Choroid plexus epithelial cell (primary cell): ENCODE results near the gene RBM38.

Source experiments
- DNase-seq: peaks from one replicate; pipeline ENCODE4 v3.0.0-alpha.2; 2010; ENCODE audit warnings: low read depth
- H3K4me3 ChIP-seq: 2 replicates; pipeline ENCODE4 v1.5.1; 2011; ENCODE audit warnings: low read depth, mild to moderate bottlenecking, control low read depth, low read length, moderate library complexity
- CTCF ChIP-seq: conservative IDR thresholded peaks from 2 replicates; pipeline ENCODE4 v1.5.1; 2011; ENCODE audit warnings: low read depth, mild to moderate bottlenecking, control low read depth, inconsistent platforms, low read length, moderate library complexity

RBM38 gene

GRCh38 chr20:57391439-57392301 lies 474 bp downstream of the RBM38 start:
- peak; percentile 12 for DNase-seq
- H3K4me3 ChIP-seq = peak overlapping the region; percentile 64
- TF ChIP-seq CTCF = no peak

- TF ChIP-seq CTCF = no peak
- peak overlapping the region; percentile 64 for H3K4me3 ChIP-seq
- DNase-seq = no peak
These were observed 1.5 kb downstream of the RBM38 start for GRCh38 chr20:57392512-57393271.

- DNase-seq = no peak
- no peak for TF ChIP-seq CTCF
- H3K4me3 ChIP-seq = no peak overlapping the region
These were observed 2.3 kb downstream of the RBM38 start for GRCh38 chr20:57393321-57394120.

GRCh38 chr20:57394121-57395082 lies 3.2 kb downstream of the RBM38 start:
- TF ChIP-seq CTCF = no peak
- H3K4me3 ChIP-seq = no peak overlapping the region
- no peak for DNase-seq

GRCh38 chr20:57395111-57395966 lies 4.1 kb downstream of the RBM38 start:
- no peak overlapping the region for H3K4me3 ChIP-seq
- DNase-seq = peak; percentile 13
- TF ChIP-seq CTCF = no peak
